ENCODE data around the gene PLEKHG7.

Gene PLEKHG7

DNA sequence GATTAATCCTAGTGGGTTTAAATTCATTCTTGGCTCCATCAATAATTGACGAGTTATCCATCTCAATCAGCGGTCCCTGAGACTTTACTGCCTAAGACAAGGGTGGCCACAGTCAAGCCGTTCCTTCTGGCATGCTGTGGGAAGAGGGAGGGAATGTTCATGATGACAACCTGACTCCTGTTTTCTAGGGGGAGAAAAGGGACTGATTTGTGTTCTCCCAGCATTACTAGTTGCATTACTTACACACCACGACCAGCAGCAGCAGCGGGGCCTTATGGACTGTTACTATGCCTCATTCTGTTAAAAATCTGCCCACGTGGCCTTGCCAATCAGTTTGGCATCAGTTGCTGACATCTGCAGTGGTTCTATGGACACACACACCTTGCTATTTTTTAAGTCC lies 29.9 kb downstream of the PLEKHG7 start:
- no peaks in the 10 kb centered on the region for H3K79me2 ChIP-seq (ENCODE audit: insufficient read depth, low read length)
- H2AFZ ChIP-seq (ENCODE audit: low read depth, low read length, severe bottlenecking): no peak overlapping the region
- H3K9ac ChIP-seq (ENCODE audit: low read length): no peak overlapping the region
- no peaks in the 10 kb centered on the region for H4K20me1 ChIP-seq (ENCODE audit: low read depth, low read length)
- H3K36me3 ChIP-seq (ENCODE audit: low read length): no peaks in the 10 kb centered on the region
- no peaks in the 10 kb centered on the region for H3K27me3 ChIP-seq (ENCODE audit: low read length)
- no peak for TF ChIP-seq EZH2phosphoT487 (conservative IDR thresholded peaks at IDR 0.05; ENCODE audit: low read length)
- no peak for TF ChIP-seq CTCF (IDR thresholded peaks at IDR 0.05; ENCODE audit: insufficient read depth, low read length, poor library complexity, severe bottlenecking)
- no peak overlapping the region for H3K4me3 ChIP-seq (ENCODE audit: insufficient read depth, low read length, poor library complexity, severe bottlenecking)
- no peaks in the 10 kb centered on the region for H3K9me3 ChIP-seq (ENCODE audit: insufficient read depth, low read length)
- no peak overlapping the region for H3K27ac ChIP-seq (ENCODE audit: low read depth, low read length)
- no peaks in the 10 kb centered on the region for H3K9me2 ChIP-seq (replicated peaks; ENCODE audit: insufficient read depth, low read length)
- H3K4me2 ChIP-seq (ENCODE audit: low read depth, low read length, poor library complexity, severe bottlenecking): no peak overlapping the region
- H3F3A ChIP-seq (ENCODE audit: insufficient read depth): no peaks in the 10 kb centered on the region

DNA sequence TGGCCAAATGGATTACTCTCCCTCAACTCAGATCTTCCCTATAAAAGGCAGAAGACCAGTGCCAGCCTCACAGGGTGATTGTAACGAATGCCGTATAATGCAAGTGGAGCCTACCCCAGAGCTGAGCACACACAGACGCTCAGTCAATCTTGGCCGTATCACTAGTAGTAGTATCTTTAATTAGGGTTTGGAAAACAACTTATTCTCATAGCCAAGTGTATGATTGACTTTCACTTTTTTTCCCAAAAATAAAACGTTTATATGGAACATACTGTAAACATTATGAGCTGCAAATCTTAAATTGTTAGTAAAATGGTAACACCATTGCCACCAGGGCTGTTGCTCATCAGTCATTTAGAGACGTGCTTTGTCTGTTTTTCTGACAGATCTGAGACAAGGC lies 30.4 kb downstream of the PLEKHG7 start:
- no peak overlapping the region for H3K27ac ChIP-seq (ENCODE audit: low read depth, low read length)
- H3K4me3 ChIP-seq (ENCODE audit: insufficient read depth, low read length, poor library complexity, severe bottlenecking): no peak overlapping the region
- H3K9me3 ChIP-seq (ENCODE audit: insufficient read depth, low read length): no peaks in the 10 kb centered on the region
- TF ChIP-seq EZH2phosphoT487 (conservative IDR thresholded peaks at IDR 0.05; ENCODE audit: low read length) (no peak), CTCF (IDR thresholded peaks at IDR 0.05; ENCODE audit: insufficient read depth, low read length, poor library complexity, severe bottlenecking) (no peak)
- H3K27me3 ChIP-seq (ENCODE audit: low read length): no peaks in the 10 kb centered on the region
- no peak overlapping the region for H3K4me2 ChIP-seq (ENCODE audit: low read depth, low read length, poor library complexity, severe bottlenecking)
- H4K20me1 ChIP-seq (ENCODE audit: low read depth, low read length): no peaks in the 10 kb centered on the region
- no peaks in the 10 kb centered on the region for H3K9me2 ChIP-seq (replicated peaks; ENCODE audit: insufficient read depth, low read length)
- H3F3A ChIP-seq (ENCODE audit: insufficient read depth): no peaks in the 10 kb centered on the region
- H3K9ac ChIP-seq (ENCODE audit: low read length): no peak overlapping the region
- H3K36me3 ChIP-seq (ENCODE audit: low read length): no peaks in the 10 kb centered on the region
- H2AFZ ChIP-seq (ENCODE audit: low read depth, low read length, severe bottlenecking): no peak overlapping the region
- no peaks in the 10 kb centered on the region for H3K79me2 ChIP-seq (ENCODE audit: insufficient read depth, low read length)

DNA sequence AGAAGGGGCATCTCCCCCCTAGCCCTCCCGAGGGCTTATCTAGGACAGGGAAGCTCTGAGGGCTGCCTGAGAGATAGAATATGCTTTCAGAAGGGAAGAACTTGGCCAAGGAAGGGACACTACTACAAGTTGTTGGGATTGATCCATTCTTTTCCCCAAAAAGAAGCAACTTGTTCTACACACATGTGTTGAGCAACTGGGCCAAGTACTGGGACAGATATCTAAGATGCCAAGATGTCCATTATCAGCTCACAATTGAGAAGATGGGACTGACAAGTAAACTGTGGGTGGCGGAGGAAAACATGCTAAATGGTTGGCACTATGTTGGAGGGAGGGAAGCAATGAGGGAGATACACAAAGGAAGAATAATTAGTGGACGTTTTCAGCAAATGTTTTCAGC lies 30.9 kb downstream of the PLEKHG7 start:
- TF ChIP-seq CTCF (IDR thresholded peaks at IDR 0.05; ENCODE audit: insufficient read depth, low read length, poor library complexity, severe bottlenecking): no peak
- TF ChIP-seq EZH2phosphoT487 (conservative IDR thresholded peaks at IDR 0.05; ENCODE audit: low read length): no peak
- H2AFZ ChIP-seq (ENCODE audit: low read depth, low read length, severe bottlenecking): no peak overlapping the region
- no peaks in the 10 kb centered on the region for H3K36me3 ChIP-seq (ENCODE audit: low read length)
- H3K27ac ChIP-seq (ENCODE audit: low read depth, low read length): no peak overlapping the region
- no peak overlapping the region for H3K9ac ChIP-seq (ENCODE audit: low read length)
- H3K9me2 ChIP-seq (replicated peaks; ENCODE audit: insufficient read depth, low read length): no peaks in the 10 kb centered on the region
- no peaks in the 10 kb centered on the region for H3K27me3 ChIP-seq (ENCODE audit: low read length)
- no peaks in the 10 kb centered on the region for H4K20me1 ChIP-seq (ENCODE audit: low read depth, low read length)
- no peaks in the 10 kb centered on the region for H3K79me2 ChIP-seq (ENCODE audit: insufficient read depth, low read length)
- H3F3A ChIP-seq (ENCODE audit: insufficient read depth): no peaks in the 10 kb centered on the region
- H3K9me3 ChIP-seq (ENCODE audit: insufficient read depth, low read length): no peaks in the 10 kb centered on the region
- no peak overlapping the region for H3K4me2 ChIP-seq (ENCODE audit: low read depth, low read length, poor library complexity, severe bottlenecking)
- no peak overlapping the region for H3K4me3 ChIP-seq (ENCODE audit: insufficient read depth, low read length, poor library complexity, severe bottlenecking)

Measured in SU-DHL-6 (cell line).